ENCODE data around the gene ADIPOR2. TPM values are rescaled to one million over a fixed set of nuclear protein-coding genes. Genes with fewer than 3 reads are reported as not detected.

ADIPOR2 gene
- total RNA-seq, 1 experiment from 2014 or later = 45.3 TPM

DNA sequence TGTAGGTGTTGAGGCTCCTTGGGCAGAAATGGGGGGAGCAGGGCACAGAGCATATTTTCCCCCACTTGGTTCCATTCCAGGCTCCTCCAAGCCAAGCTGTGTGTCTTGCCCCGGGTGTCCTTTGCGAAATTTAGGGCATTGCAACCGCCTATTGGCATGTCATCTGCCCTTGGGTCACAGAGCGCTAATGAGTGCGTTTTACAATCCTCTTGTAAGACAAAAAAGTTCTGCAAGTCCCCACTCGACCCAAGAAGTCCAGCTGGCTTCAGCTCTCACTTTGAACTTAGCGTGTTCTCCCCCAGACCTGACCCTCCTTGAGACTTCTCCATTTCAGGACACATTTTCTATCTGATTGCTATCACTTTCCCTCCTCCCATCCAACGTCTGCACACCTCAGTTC, 123.4 kb downstream of the ADIPOR2 start:
- Histone ChIP-seq H3K23me2 (ENCODE audit: insufficient read length, low read depth, low read length, poor library complexity, severe bottlenecking) (no peaks in the 10 kb centered on the region), H4K91ac (ENCODE audit: insufficient read length, low read depth, low read length) (no peak overlapping the region), H3K79me2 (ENCODE audit: insufficient read depth, low read length) (no peaks in the 10 kb centered on the region), H4K8ac (replicated peaks; ENCODE audit: insufficient read length, low read depth, low read length) (no peak overlapping the region), H3K4ac (ENCODE audit: low read depth, low read length) (no peak overlapping the region), H3K79me1 (ENCODE audit: insufficient read depth, low read depth, low read length, poor library complexity, severe bottlenecking) (no peaks in the 10 kb centered on the region), H2BK15ac (ENCODE audit: low read depth, low read length) (no peak overlapping the region), H3K9ac (ENCODE audit: extremely low read depth, insufficient read length, low read length) (no peak overlapping the region), H2BK120ac (ENCODE audit: low read depth, low read length, poor library complexity, severe bottlenecking) (no peak overlapping the region), H2AK5ac (ENCODE audit: insufficient read length, low read length) (no peak overlapping the region), H4K5ac (ENCODE audit: insufficient read length, low read depth, low read length) (no peak overlapping the region), H3K4me2 (ENCODE audit: insufficient read depth, insufficient read length, low read length) (no peak overlapping the region), H3K27ac (ENCODE audit: insufficient read length, low read depth, low read length) (no peak overlapping the region), H3K4me1 (ENCODE audit: insufficient read depth, low read length) (no peaks in the 10 kb centered on the region), H3K56ac (ENCODE audit: insufficient read length, low read depth, low read length) (no peak overlapping the region), H4K20me1 (ENCODE audit: control insufficient read depth, insufficient read depth, insufficient read length) (no peaks in the 10 kb centered on the region), H2AFZ (ENCODE audit: low read length) (no peak overlapping the region), H2BK20ac (ENCODE audit: low read depth, low read length, poor library complexity, severe bottlenecking) (no peak overlapping the region), H2BK5ac (ENCODE audit: insufficient read length, low read length) (no peak overlapping the region), H3T11ph (ENCODE audit: low read length) (no peak overlapping the region), H3K27me3 (ENCODE audit: insufficient read depth, low read length) (peaks cover under 1% of the 10 kb centered on the region; the same call in 1 of the 2 replicates), H3K9me3 (ENCODE audit: control insufficient read depth, low read depth, low read length) (no peaks in the 10 kb centered on the region), H2BK12ac (ENCODE audit: insufficient read length, low read depth, low read length) (no peak overlapping the region), H3K23ac (ENCODE audit: insufficient read length, low read depth, low read length) (no peak overlapping the region), H3K14ac (ENCODE audit: insufficient read depth, low read length) (no peak overlapping the region), H3K18ac (ENCODE audit: insufficient read length, low read depth, low read length) (no peak overlapping the region)
- no peak overlapping the region for H3K4me3 Mint-ChIP-seq
- peaks cover 16% of the 10 kb centered on the region for H3K27me3 Mint-ChIP-seq (ENCODE audit: low read depth)
- peaks cover 0 to 5% (median 3%) of the 10 kb centered on the region in 3 experiments; a peak in 2 of 7 replicates for H3K36me3 Mint-ChIP-seq (ENCODE audit: insufficient read depth in 1 of 3, low read depth in 3 of 3)
- DNase-seq = no peak
- TF ChIP-seq CTCF (conservative IDR thresholded peaks at IDR 0.05) = no peak
- H3K9me3 Mint-ChIP-seq = peaks cover 4% of the 10 kb centered on the region in 2 experiments; a peak in 2 of 5 replicates
- H3K4me1 Mint-ChIP-seq = peaks cover 4% of the 10 kb centered on the region in 2 experiments; a peak in 3 of 4 replicates
- no CpG with 5 or more reads among the region's 8 CpGs for WGBS (ENCODE audit: extremely low coverage, insufficient read length, low lambda C conversion rate)
- no peak overlapping the region; a peak in 1 of 7 replicates for H3K27ac Mint-ChIP-seq
